B cell (primary cell): ENCODE results near the gene SLC12A3. TPM values are rescaled to one million over a fixed set of nuclear protein-coding genes. Genes with fewer than 3 reads are reported as not detected.

Experiments
- ATAC-seq: fragments of 200-7000 bp; cut with Tn5 transposase; one replicate; pipeline ENCODE4 v1.10.0; 2021; ENCODE audit warnings: low read depth, mild to moderate bottlenecking, moderate number of reproducible peaks, moderate library complexity
- CTCF ChIA-PET: fragments of 350-600 bp; sonication (Branson Sonifier 250); formaldehyde crosslinking; loops from one replicate; lab custom pipeline; 2021; ENCODE audit warnings: antibody characterized with exemption, inconsistent platforms; lab: Charles Lee
- POLR2A ChIA-PET: fragments of 350-600 bp; sonication (Branson Sonifier 250); formaldehyde crosslinking; loops from one replicate; lab custom pipeline; 2021; ENCODE audit warnings: antibody characterized with exemption; lab: Charles Lee
- DNase-seq: peaks from one replicate; pipeline ENCODE4 v3.0.0; 2013
- H2AFZ ChIP-seq: 2 replicates; pipeline ENCODE4 v1.6.1; 2012; ENCODE audit warnings: mild to moderate bottlenecking, low read depth, low read length; ENCODE audit not compliant: insufficient read depth, poor library complexity, severe bottlenecking
- H3K27ac ChIP-seq, 2 donors: 1 replicate in 1 of 2; 2 replicates in 1 of 2; pipeline ENCODE4 v1.5.1; 2012 to 2013; ENCODE audit warnings: low read length in 2 of 2, mild to moderate bottlenecking in 2 of 2, moderate library complexity in 1 of 2
- H3K27me3 ChIP-seq, 4 experiments: fragments of 200-600 bp in 1 of 4; sonication (generic) in 1 of 4; replicated peaks in 1 of 4; 1 replicate in 2 of 4; 2 replicates in 2 of 4; pipeline versions ENCODE4 v1.6.1 to v1.7.0; 2013 to 2016; ENCODE audit warnings: low read length in 3 of 4, mild to moderate bottlenecking in 2 of 4, mixed read lengths in 1 of 4, moderate library complexity in 1 of 4; ENCODE audit not compliant: insufficient read depth in 4 of 4, control insufficient read depth in 3 of 4; ENCODE audit errors: control extremely low read depth in 1 of 4
- H3K36me3 ChIP-seq, 2 experiments: replicated peaks in 1 of 2; 1 replicate in 1 of 2; 2 replicates in 1 of 2; pipeline versions ENCODE4 v1.6.1 to v1.7.1; 2013; ENCODE audit warnings: low read length in 1 of 2; ENCODE audit not compliant: insufficient read depth in 2 of 2, control insufficient read depth in 1 of 2; ENCODE audit errors: control extremely low read depth in 1 of 2, extremely low read depth in 1 of 2
- H3K4me1 ChIP-seq, 2 donors: fragments of 200-600 bp in 1 of 2; sonication (generic) in 1 of 2; 1 replicate in 1 of 2; 2 replicates in 1 of 2; pipeline versions ENCODE4 v1.5.1 to v1.6.1; 2013 to 2017; ENCODE audit warnings: low read length in 2 of 2; ENCODE audit not compliant: control insufficient read depth in 2 of 2, insufficient read depth in 2 of 2
- H3K4me2 ChIP-seq: replicated peaks from 2 replicates; pipeline ENCODE3; 2012; ENCODE audit warnings: mild to moderate bottlenecking, low read depth, low read length; ENCODE audit not compliant: poor library complexity, severe bottlenecking
- H3K4me3 ChIP-seq, 5 experiments: fragments of 200-600 bp in 1 of 5; sonication (generic) in 1 of 5; 1 replicate in 3 of 5; 2 replicates in 2 of 5; pipeline versions ENCODE4 v1.5.1 to v1.7.0; 2011 to 2016; ENCODE audit warnings: low read length in 4 of 5, mild to moderate bottlenecking in 4 of 5, low read depth in 2 of 5, control low read depth in 1 of 5, moderate library complexity in 1 of 5; ENCODE audit not compliant: insufficient read depth in 1 of 5; ENCODE audit errors: control extremely low read depth in 1 of 5, extremely low read depth in 1 of 5
- H3K79me2 ChIP-seq: fragments of 200-600 bp; sonication (generic); one replicate; pipeline ENCODE4 v1.6.0; 2016; ENCODE audit warnings: low read length; ENCODE audit not compliant: control insufficient read depth, insufficient read depth
- H3K9ac ChIP-seq: fragments of 200-600 bp; sonication (generic); 2 replicates; pipeline ENCODE4 v1.6.1; 2017; ENCODE audit warnings: mild to moderate bottlenecking, low read length, moderate library complexity
- H3K9me3 ChIP-seq, 3 donors: one replicate each; pipeline versions ENCODE4 v1.6.1 to v1.7.1; 2013; ENCODE audit warnings: low read length in 2 of 3; ENCODE audit not compliant: control insufficient read depth in 2 of 3, insufficient read depth in 1 of 3; ENCODE audit errors: control extremely low read depth in 1 of 3
- H4K20me1 ChIP-seq: 2 replicates; pipeline ENCODE4 v1.6.0; 2012; ENCODE audit warnings: mild to moderate bottlenecking, low read length; ENCODE audit not compliant: insufficient read depth, control insufficient read depth, poor library complexity, severe bottlenecking
- H3K27ac Mint-ChIP-seq: one replicate; pipeline ENCODE4 v1.8.0; 2021; ENCODE audit warnings: mixed read lengths
- H3K27me3 Mint-ChIP-seq: one replicate; pipeline ENCODE4 v1.8.0; 2021; ENCODE audit warnings: mixed read lengths
- H3K4me1 Mint-ChIP-seq: one replicate; pipeline ENCODE4 v1.8.0; 2021; ENCODE audit warnings: mixed read lengths
- H3K4me3 Mint-ChIP-seq: one replicate; pipeline ENCODE4 v1.8.0; 2021; ENCODE audit warnings: mixed read lengths
- H3K9me3 Mint-ChIP-seq: one replicate; pipeline ENCODE4 v1.8.0; 2022; ENCODE audit warnings: mixed read lengths; ENCODE audit not compliant: insufficient read depth
- EZH2 ChIP-seq: IDR thresholded peaks from 2 replicates; pipeline ENCODE4 v1.6.1; 2012; ENCODE audit warnings: borderline replicate concordance, low read depth, mild to moderate bottlenecking, moderate library complexity, low read length; ENCODE audit not compliant: insufficient read depth, poor library complexity, severe bottlenecking
- WGBS: methylation state at CpG from one replicate; pipeline ENCODE4 v1.1.5; 2013; ENCODE audit warnings: missing lambda C conversion rate; ENCODE audit not compliant: insufficient coverage; 5-methylcytosine and 5-hydroxymethylcytosine counted together
- intact Hi-C: fragments of 100-400 bp; cut with micrococcal nuclease; formaldehyde crosslinking; loops from one replicate; pipeline ENCODE4 v1.10.0; 2022
- polyA plus RNA-seq: library from polyadenylated mRNA; depleted of rRNA; stranded (reverse); fragments of >200 nt; gene quantifications from 2 replicates; pipeline ENCODE4 v1.2.3, GENCODE V29; 2012
- total RNA-seq, 2 donors: library from RNA; stranded (reverse); fragments of 120-200 nt in 1 of 2; gene quantifications; 1 replicate in 1 of 2; 2 replicates in 1 of 2; pipeline versions ENCODE4 v1.2.3 to v1.2.4, GENCODE V29; 2013 to 2022
- TF ChIP-seq, protein P1 (sequence below): fragments of 200-600 bp; IDR thresholded peaks from one replicate; pipeline ENCODE4 v1.8.0; 2022; ENCODE audit warnings: antibody characterized with exemption, mild to moderate bottlenecking

Gene SLC12A3
- total and polyA plus RNA-seq, 2 donors (not counting 1 experiment from before 2014, with no cell fraction given): 1.3 to 4.9 TPM

DNA sequence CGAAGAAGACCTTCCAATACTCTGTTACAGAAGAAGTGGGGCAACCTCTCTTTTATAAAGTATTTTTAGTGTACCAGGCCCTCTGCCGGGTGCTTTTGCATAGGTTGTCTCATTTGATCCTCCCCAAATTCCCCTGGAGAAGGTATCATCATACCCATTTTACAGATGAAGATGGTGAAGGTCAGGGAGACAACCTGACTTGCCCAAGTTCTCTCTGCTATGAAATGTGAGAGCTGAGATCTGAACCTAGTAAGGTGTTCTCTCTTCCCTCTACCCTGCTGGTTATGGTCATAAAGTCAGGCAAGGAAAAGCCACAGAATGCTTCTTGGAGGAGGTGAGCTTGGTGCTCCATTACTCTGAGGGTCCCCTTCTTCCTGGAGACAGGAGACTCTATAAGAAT lies 38.9 kb downstream of the SLC12A3 start:
- Histone ChIP-seq H3K4me2 (no peak overlapping the region), H2AFZ (no peak overlapping the region), H3K27me3 (no peaks in the 10 kb centered on the region), H3K4me1 (peaks cover 9 to 21% of the 10 kb centered on the region in 2 donors), H3K27ac (no peak overlapping the region), H3K79me2 (no peaks in the 10 kb centered on the region), H3K36me3 (no peaks in the 10 kb centered on the region), H3K9ac (no peak overlapping the region), H4K20me1 (no peaks in the 10 kb centered on the region), H3K4me3 (no peak overlapping the region), H3K9me3 (no peaks in the 10 kb centered on the region)
- Mint-ChIP-seq H3K4me1 (peaks cover 26% of the 10 kb centered on the region), H3K27ac (no peak overlapping the region), H3K4me3 (no peak overlapping the region), H3K9me3 (no peaks in the 10 kb centered on the region), H3K27me3 (no peaks in the 10 kb centered on the region)
- TF ChIP-seq EZH2: no peak
- TF ChIP-seq, protein P1, sequence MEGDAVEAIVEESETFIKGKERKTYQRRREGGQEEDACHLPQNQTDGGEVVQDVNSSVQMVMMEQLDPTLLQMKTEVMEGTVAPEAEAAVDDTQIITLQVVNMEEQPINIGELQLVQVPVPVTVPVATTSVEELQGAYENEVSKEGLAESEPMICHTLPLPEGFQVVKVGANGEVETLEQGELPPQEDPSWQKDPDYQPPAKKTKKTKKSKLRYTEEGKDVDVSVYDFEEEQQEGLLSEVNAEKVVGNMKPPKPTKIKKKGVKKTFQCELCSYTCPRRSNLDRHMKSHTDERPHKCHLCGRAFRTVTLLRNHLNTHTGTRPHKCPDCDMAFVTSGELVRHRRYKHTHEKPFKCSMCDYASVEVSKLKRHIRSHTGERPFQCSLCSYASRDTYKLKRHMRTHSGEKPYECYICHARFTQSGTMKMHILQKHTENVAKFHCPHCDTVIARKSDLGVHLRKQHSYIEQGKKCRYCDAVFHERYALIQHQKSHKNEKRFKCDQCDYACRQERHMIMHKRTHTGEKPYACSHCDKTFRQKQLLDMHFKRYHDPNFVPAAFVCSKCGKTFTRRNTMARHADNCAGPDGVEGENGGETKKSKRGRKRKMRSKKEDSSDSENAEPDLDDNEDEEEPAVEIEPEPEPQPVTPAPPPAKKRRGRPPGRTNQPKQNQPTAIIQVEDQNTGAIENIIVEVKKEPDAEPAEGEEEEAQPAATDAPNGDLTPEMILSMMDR: no peak
- ChIA-PET CTCF (no interaction called here), POLR2A (no interaction called here)
- ATAC-seq: no peak
- no CpG with 5 or more reads among the region's 2 CpGs for WGBS
- intact Hi-C loops: no loop called here
- no peak for DNase-seq

DNA sequence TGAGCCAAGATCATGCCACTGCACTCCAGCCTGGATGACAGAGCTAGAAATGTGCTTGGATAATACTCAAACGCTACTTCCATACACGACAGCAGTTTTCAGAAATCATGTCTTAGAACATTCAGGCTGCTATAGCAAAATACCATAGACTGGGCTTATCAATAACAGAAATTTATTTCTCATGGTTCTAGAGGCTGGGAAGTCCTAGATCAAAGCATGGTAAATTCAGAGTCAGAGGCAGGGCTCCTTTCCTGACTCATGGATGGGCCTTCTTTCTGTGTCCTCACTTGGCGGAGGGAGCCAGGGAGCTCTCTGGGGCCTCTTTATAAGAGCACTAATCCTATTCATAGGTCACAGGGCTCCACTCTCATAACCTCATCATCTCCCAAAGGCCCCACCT lies 42.4 kb downstream of the SLC12A3 start:
- no peak overlapping the region for H2AFZ ChIP-seq
- ChIA-PET POLR2A (no interaction called here), CTCF (no interaction called here)
- DNase-seq: no peak
- no peak overlapping the region for H3K4me2 ChIP-seq
- no peaks in the 10 kb centered on the region for H3K27me3 ChIP-seq
- no peaks in the 10 kb centered on the region for H3K79me2 ChIP-seq
- no peaks in the 10 kb centered on the region for H3K36me3 ChIP-seq
- no peak for ATAC-seq
- Mint-ChIP-seq H3K27me3 (no peaks in the 10 kb centered on the region), H3K4me3 (no peak overlapping the region), H3K4me1 (peaks cover 29% of the 10 kb centered on the region), H3K27ac (peak overlapping the region; percentile 34), H3K9me3 (no peaks in the 10 kb centered on the region)
- no peak overlapping the region for H3K27ac ChIP-seq
- TF ChIP-seq EZH2: no peak
- TF ChIP-seq, protein P1: no peak
- H4K20me1 ChIP-seq: no peaks in the 10 kb centered on the region
- H3K4me1 ChIP-seq: peaks cover 28 to 29% of the 10 kb centered on the region in 2 donors
- H3K9ac ChIP-seq: no peak overlapping the region
- H3K4me3 ChIP-seq: no peak overlapping the region
- intact Hi-C loops: no loop called here
- no peaks in the 10 kb centered on the region for H3K9me3 ChIP-seq
- 63% methylated on average over 1 of the region's 3 CpGs for whole genome bisulfite sequencing
